ENCODE measurements around the gene CBX5. TPM values are rescaled to one million over a fixed set of nuclear protein-coding genes. Genes with fewer than 3 reads are reported as not detected.
A peak's percentile ranks its signal among the peaks of the same experiment; 100 is the strongest.

Gene CBX5
- total RNA-seq, 2 donors from 2014 or later: 230 to 341 TPM

- H3K27ac Mint-ChIP-seq: peak overlapping the region; percentile 38
- no peak for DNase-seq
- H3K9me3 ChIP-seq (ENCODE audit: control insufficient read depth, low read length): no peaks in the 10 kb centered on the region
- peaks cover 21% of the 10 kb centered on the region for H3K4me1 ChIP-seq (ENCODE audit: control insufficient read depth, insufficient read depth, low read length)
- H3K27me3 Mint-ChIP-seq (ENCODE audit: insufficient read depth): peaks cover 13% of the 10 kb centered on the region
- no peaks in the 10 kb centered on the region for H3K27me3 ChIP-seq (ENCODE audit: control insufficient read depth, insufficient read depth, low read length, poor library complexity, severe bottlenecking)
- H3K4me1 Mint-ChIP-seq: peaks cover 59% of the 10 kb centered on the region
- TF ChIP-seq CTCF (conservative IDR thresholded peaks at IDR 0.05): no peak
- WGBS, 2 experiments (ENCODE audit: insufficient coverage in 1 of 2, insufficient read length in 1 of 2): 62 to 66% methylated on average over 2 of the region's 3 CpGs
- no peaks in the 10 kb centered on the region for H3K36me3 ChIP-seq (ENCODE audit: control insufficient read depth, insufficient read depth, low read length)
- H3K4me3 ChIP-seq (ENCODE audit: low read length): peak overlapping the region; percentile 78
- peak overlapping the region; percentile 56 for H3K4me3 Mint-ChIP-seq
- no peak overlapping the region for H3K27ac ChIP-seq (ENCODE audit: low read depth, low read length)
- no peaks in the 10 kb centered on the region for H3K36me3 Mint-ChIP-seq (ENCODE audit: low read depth)
- H3K9me3 Mint-ChIP-seq: no peaks in the 10 kb centered on the region
- H3K9ac ChIP-seq (ENCODE audit: extremely low read depth, low read length, poor library complexity, severe bottlenecking): peak overlapping the region; percentile 53
Observed at GRCh38 chr12:54300225-54300731, 20.4 kb upstream of the CBX5 start.

GRCh38 chr12:54299515-54300224 is 19.7 kb upstream of the CBX5 start:
- Mint-ChIP-seq H3K36me3 (ENCODE audit: low read depth) (no peaks in the 10 kb centered on the region), H3K27ac (no peak overlapping the region), H3K4me1 (peaks cover 62% of the 10 kb centered on the region), H3K9me3 (no peaks in the 10 kb centered on the region), H3K27me3 (ENCODE audit: insufficient read depth) (peaks cover 13% of the 10 kb centered on the region), H3K4me3 (peak overlapping the region; percentile 56)
- WGBS, 2 experiments (ENCODE audit: insufficient coverage in 1 of 2, insufficient read length in 1 of 2): 79 to 81% methylated on average over 4 to 8 of the region's 8 CpGs
- no peak for TF ChIP-seq CTCF (conservative IDR thresholded peaks at IDR 0.05)
- no peak overlapping the region for H3K9ac ChIP-seq (ENCODE audit: extremely low read depth, low read length, poor library complexity, severe bottlenecking)
- no peak overlapping the region for H3K27ac ChIP-seq (ENCODE audit: low read depth, low read length)
- H3K9me3 ChIP-seq (ENCODE audit: control insufficient read depth, low read length): no peaks in the 10 kb centered on the region
- no peak for DNase-seq
- peaks cover 25% of the 10 kb centered on the region for H3K4me1 ChIP-seq (ENCODE audit: control insufficient read depth, insufficient read depth, low read length)
- H3K4me3 ChIP-seq (ENCODE audit: low read length): peak overlapping the region; percentile 78
- H3K27me3 ChIP-seq (ENCODE audit: control insufficient read depth, insufficient read depth, low read length, poor library complexity, severe bottlenecking): no peaks in the 10 kb centered on the region
- H3K36me3 ChIP-seq (ENCODE audit: control insufficient read depth, insufficient read depth, low read length): no peaks in the 10 kb centered on the region

GRCh38 chr12:54298904-54299303 is 19.0 kb upstream of the CBX5 start:
- TF ChIP-seq CTCF (conservative IDR thresholded peaks at IDR 0.05): no peak
- Histone ChIP-seq H3K9ac (ENCODE audit: extremely low read depth, low read length, poor library complexity, severe bottlenecking) (no peak overlapping the region), H3K36me3 (ENCODE audit: control insufficient read depth, insufficient read depth, low read length) (no peaks in the 10 kb centered on the region), H3K27ac (ENCODE audit: low read depth, low read length) (no peak overlapping the region), H3K4me1 (ENCODE audit: control insufficient read depth, insufficient read depth, low read length) (peaks cover 19% of the 10 kb centered on the region), H3K9me3 (ENCODE audit: control insufficient read depth, low read length) (no peaks in the 10 kb centered on the region), H3K27me3 (ENCODE audit: control insufficient read depth, insufficient read depth, low read length, poor library complexity, severe bottlenecking) (no peaks in the 10 kb centered on the region), H3K4me3 (ENCODE audit: low read length) (no peak overlapping the region)
- Mint-ChIP-seq H3K9me3 (no peaks in the 10 kb centered on the region), H3K4me3 (no peak overlapping the region), H3K27me3 (ENCODE audit: insufficient read depth) (peaks cover 13% of the 10 kb centered on the region), H3K27ac (no peak overlapping the region), H3K4me1 (peaks cover 54% of the 10 kb centered on the region), H3K36me3 (ENCODE audit: low read depth) (no peaks in the 10 kb centered on the region)
- 96 to 100% methylated on average over 4 to 5 of the region's 5 CpGs for WGBS, 2 experiments (ENCODE audit: insufficient coverage in 1 of 2, insufficient read length in 1 of 2)
- no peak for DNase-seq
